GM21717 (cell line): ENCODE measurements around the gene POLE4.

ENCODE experiments used
- ATAC-seq: cut with Tn5 transposase; IDR thresholded peaks from one replicate; pipeline ENCODE4 v1.9.1; 2021; ENCODE audit warnings: mild to moderate bottlenecking, moderate library complexity; ENCODE audit not compliant: unreplicated experiment

The POLE4 gene, protein sequence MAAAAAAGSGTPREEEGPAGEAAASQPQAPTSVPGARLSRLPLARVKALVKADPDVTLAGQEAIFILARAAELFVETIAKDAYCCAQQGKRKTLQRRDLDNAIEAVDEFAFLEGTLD

DNA sequence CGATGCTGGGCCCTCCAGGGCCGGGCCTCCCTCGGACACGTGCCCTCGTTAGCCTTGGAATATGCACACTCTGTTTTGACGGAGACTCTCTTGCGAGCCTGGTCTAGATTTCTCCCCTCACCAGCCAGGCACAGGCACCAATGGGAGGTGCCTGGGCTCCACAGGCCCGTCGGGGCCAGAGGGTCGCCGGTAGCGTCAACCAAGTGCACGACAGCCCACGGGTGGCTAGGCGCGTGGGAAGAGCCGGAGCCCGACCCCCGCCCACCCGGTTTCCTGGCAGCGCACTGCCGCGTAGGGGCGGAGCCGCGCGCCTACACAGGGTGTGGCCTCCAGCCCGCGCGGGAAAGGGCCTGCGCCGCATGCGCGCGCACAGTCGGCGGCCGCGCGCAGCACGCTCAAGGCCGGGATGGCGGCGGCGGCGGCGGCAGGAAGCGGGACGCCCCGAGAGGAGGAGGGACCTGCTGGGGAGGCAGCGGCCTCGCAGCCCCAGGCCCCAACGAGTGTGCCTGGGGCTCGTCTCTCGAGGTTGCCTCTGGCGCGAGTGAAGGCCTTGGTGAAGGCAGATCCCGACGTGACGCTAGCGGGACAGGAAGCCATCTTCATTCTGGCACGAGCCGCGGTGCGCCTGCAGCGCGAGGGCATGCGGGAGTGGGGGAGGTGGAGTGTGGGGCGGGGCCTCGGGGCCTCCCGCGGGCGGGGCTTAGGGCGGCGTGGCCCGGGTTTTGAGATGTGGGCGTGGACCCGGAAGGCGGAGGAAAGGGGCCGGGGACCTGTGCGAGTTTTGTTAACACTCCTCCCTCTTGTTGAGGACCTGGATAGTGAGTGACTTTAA lies at the start of gene POLE4:
Gene POLE4 (plus strand): TSS at position 370 of the 832 bp plus-strand sequence. CDS start 37 bp downstream, at position 407.
- ATAC-seq, result peak; percentile 93

GRCh38 chr2:74908748-74909444 lies 49.5 kb upstream of the POLE4 start:
- ATAC-seq, result no peak

DNA sequence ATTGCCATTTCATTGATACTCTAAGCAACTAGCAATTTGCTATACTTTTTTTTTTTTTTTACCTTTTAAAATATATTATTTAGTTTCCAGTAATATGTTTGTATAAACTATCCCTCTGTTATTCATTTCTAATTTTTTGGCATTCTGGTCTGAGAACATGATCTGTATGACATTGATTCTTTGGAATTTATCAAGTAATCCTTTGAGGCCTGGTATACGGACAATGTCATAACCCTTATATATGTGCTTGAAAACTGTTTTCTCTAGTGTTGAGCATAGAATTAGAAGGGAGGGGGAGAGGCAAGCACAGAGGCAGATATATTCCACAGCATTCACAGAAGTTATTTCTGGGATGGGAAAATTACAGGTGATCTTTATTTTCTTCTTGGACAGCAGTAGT lies 48.2 kb upstream of the POLE4 start:
- no peak for ATAC-seq

DNA sequence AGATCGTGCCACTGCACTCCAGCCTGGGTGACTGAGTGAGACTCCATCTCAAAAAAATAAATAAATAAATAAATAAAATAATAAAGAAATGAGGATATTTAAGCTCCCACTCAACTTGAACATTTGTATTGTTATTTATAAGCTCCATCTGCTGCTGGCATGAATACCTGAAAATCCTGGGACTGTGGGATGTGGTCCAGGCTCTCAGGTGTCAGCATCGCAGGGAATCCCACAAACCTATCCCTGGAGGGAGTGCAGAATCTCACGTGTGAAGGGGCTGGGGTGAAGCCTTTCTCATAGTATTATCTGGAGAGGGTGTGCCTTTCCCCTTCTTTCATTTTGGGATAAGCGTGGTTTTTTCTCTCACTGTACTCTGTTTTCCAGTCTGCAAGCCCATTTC lies 47.4 kb upstream of the POLE4 start:
- ATAC-seq, result no peak

- ATAC-seq, result peak; percentile 53
Observed at GRCh38 chr2:74915743-74916142, 42.7 kb upstream of the POLE4 start.

DNA sequence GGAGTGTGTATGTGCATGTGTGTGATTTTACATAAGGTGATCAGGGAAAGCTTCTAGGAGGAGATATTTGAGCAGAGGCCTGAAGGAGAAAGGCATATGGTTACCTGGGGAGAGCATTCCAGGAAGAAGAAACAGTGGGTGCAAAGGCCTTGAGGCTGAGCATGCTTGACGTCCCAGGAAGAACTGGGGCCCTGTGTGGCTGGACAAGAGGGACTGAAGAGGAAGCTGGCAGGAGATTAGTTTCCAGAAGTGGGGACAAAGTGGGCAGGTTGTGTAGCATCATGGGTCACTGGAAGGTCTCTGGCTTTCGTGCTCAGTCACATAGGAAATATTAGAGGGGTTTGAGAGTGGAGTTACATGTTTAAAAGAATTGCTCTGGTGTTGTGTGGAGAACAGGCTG lies 42.0 kb upstream of the POLE4 start:
- ATAC-seq, result no peak

DNA sequence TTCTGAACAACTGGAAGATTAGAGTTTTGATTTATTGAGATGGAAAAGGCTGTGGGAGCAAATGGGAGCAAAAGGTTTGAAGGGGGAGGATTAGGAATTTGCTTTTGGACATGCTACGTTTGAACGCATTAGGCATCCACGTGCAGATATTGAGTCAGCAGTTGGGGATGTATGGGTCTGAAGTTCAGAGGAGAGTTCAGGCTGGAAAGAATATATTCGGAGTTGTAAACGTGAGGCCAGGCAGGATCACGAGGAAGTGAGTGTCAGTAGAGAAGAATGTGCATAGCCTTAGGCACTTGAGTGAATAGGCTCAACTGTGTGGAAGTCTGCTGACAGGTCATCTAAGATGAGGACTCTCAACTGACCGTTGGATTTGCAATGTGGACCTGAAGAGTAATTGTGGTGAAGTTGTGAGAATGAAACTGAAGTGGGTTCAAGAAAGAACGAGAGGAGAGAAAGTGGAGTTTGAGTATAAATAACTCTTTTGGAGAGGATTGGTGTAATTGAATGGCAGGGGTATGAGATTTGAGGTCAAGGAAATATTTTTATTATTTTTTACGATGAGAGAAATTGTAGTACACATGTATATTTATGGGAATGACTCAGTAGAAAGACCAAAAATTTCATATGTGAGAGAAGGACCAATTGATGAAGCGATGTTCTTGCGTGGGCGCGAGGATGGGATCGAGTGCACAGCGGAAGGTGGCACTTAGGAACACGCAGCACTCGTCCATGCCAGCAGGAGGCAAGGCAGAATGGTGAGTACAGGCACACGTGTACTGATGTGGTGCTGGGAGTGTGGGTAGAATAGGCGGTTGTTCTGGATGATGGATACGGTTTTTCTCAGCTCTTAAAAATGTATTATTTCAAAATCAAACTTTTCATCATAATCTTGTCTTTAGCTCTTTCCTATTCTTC lies 40.5 kb upstream of the POLE4 start:
- no peak for ATAC-seq

GRCh38 chr2:74919827-74920226 lies 38.6 kb upstream of the POLE4 start:
- ATAC-seq, result peak; percentile 51

DNA sequence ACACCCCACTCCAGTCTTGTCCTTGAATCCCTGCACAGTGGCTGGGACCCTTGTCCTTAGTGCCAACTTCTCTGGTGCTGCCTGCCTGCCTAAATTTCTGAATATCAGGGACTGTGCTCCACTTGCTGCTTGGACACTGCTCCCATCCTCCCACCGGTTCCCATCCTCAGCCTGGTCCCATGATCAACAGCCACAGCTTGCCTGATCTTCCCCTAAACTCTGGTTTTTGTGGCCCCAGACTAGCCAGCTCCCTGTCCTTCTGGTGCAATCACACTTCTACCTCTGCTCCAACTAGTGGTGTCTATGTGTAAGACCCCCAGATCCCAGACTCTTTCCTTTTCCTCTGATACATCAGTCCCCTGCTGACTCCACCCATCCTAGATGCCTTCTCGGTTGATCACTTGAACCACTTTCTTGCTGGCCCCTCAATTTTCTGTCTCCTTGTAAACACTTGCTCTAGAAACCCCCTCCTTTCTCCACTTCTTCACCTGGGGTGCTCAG lies 37.2 kb upstream of the POLE4 start:
- no peak for ATAC-seq

GRCh38 chr2:74922592-74923227 lies 35.7 kb upstream of the POLE4 start:
- ATAC-seq, result no peak

- ATAC-seq, result no peak
Observed at GRCh38 chr2:74924463-74925265, 33.8 kb upstream of the POLE4 start.

- ATAC-seq, result no peak
Observed at GRCh38 chr2:74925361-74925786, 33.1 kb upstream of the POLE4 start.

- no peak for ATAC-seq
Observed at GRCh38 chr2:74927621-74928020, 30.8 kb upstream of the POLE4 start.

- ATAC-seq, result no peak
Observed at GRCh38 chr2:74930811-74931486, 27.5 kb upstream of the POLE4 start.

DNA sequence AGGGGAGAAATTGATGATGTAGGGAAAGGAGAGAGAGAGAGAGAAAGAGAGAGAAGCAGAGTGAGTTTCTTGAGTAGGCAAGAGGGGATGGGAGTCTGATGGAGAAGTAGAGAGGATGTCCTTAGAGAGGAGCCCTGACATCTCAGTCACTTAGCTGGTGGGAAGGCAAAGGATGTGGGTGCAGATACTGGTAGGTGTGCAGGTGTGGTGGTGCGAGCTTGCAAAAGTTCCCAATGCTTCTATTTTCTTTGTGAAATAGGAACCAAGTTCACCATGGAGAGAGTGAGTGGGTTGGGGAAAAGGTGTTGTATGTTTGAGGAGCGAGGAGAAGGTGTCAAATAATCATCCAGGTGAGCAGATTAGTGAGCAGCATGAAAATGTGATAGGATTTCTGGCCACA lies 26.5 kb upstream of the POLE4 start:
- ATAC-seq, result no peak

DNA sequence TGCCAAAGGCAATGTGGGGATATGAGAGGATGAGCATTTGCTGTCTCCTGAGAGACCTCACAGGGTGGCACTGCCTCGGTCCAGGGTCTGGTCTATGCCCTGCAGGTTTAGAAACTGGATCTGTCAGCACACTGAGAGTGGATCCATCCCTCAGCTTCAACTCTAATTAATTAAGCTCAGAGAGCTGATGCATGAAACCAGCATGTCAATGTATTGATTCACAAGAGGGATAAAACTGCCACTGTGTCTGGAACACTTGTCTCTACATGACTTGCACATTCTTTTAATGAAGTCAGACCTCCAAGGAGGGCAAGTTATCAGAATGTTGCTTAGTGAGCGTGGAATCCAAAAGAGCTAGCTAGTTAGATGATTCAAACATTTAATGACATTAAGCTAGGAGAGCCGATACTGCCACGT lies 22.5 kb upstream of the POLE4 start:
- no peak for ATAC-seq

DNA sequence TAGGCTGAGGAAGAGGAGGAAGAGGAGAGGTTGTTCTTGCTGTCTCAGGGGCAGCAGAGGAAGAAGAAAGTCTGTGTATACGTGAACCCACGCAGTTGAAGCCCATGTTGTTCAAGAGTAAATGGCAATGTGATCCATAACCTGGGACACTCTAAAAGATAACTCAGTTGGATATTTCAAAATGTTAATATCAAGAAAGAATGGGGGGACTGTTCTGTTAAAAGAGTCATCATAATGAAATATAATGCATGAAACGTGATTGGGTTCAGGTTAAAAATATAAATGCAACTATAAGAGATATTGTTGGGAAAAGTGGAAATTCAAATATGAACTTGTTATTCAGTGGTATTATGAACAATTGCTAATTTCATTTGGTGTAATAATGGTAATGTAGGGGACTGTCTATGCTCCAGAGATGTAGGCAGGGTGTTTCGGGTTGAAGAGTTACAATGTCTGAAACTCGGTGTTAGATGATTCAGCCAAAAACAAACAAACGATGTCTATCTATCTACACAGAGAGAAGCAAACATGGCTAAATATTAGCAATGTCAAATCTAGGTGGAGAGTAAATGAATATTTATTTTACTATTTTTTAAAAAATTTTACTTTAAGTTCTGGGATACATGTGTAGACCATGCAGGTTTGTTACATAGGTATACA lies 21.1 kb upstream of the POLE4 start:
- no peak for ATAC-seq

GRCh38 chr2:74938264-74938663 lies 20.2 kb upstream of the POLE4 start:
- ATAC-seq, result no peak
